Left renal pelvis (tissue), 4 donors: Measurements from ENCODE around the gene THAP7. TPM values are rescaled to one million over a fixed set of nuclear protein-coding genes. Genes with fewer than 3 reads are reported as not detected.
"Not testable (repeated sequence)": the region's sequence is repeated elsewhere in the genome, so short reads cannot be mapped to it uniquely, and the experiment has no call there.

Experiments used
- DNase-seq, 4 donors: peaks; one replicate each; pipeline ENCODE4 v3.0.0-alpha.2; 2013; ENCODE audit warnings: low read depth in 4 of 4, low spot score in 3 of 4
- polyA plus RNA-seq, 4 donors: library from polyadenylated mRNA; unstranded; fragments of 120-200 nt; gene quantifications; one replicate each; pipeline ENCODE4 v1.2.1, GENCODE V29; 2013; ENCODE audit not compliant: insufficient read length in 4 of 4

Gene THAP7
- polyA plus RNA-seq, 4 donors, result 15.4 to 26.2 (median 21.2) TPM

- peak; percentile 84 to 88 (median 86) for DNase-seq
These were observed 12.3 kb upstream of the THAP7 start for GRCh38 chr22:21014202-21014725.

- no peak for DNase-seq
These were observed 11.8 kb upstream of the THAP7 start for GRCh38 chr22:21013657-21014201.

GRCh38 chr22:21012446-21013407 is 10.8 kb upstream of the THAP7 start:
- DNase-seq, result no peak

- DNase-seq, result no peak
These were observed 8.7 kb upstream of the THAP7 start for GRCh38 chr22:21010426-21011113.

GRCh38 chr22:21009638-21010425 is 7.9 kb upstream of the THAP7 start:
- peak in 3 of 4 donors; percentile 66 to 75 (median 73) for DNase-seq

GRCh38 chr22:21009208-21009607 is 7.3 kb upstream of the THAP7 start:
- not testable (repeated sequence) for DNase-seq

- no peak for DNase-seq
These were observed 1.9 kb upstream of the THAP7 start for GRCh38 chr22:21003782-21004181.

GRCh38 chr22:21000987-21001600 is 824 bp downstream of the THAP7 start:
- DNase-seq, result no peak

- DNase-seq, result no peak
These were observed 1.5 kb downstream of the THAP7 start for GRCh38 chr22:21000207-21000986.

- DNase-seq, result no peak
These were observed 2.3 kb downstream of the THAP7 start for GRCh38 chr22:20999350-21000206.

GRCh38 chr22:20998411-20999336 is 3.2 kb downstream of the THAP7 start:
- DNase-seq, result no peak

GRCh38 chr22:20997536-20998257 is 4.2 kb downstream of the THAP7 start:
- DNase-seq, result no peak

GRCh38 chr22:20996598-20997535 is 5.1 kb downstream of the THAP7 start:
- DNase-seq, result no peak

GRCh38 chr22:20996031-20996410 is 5.9 kb downstream of the THAP7 start:
- DNase-seq, result no peak

- no peak for DNase-seq
These were observed 6.4 kb downstream of the THAP7 start for GRCh38 chr22:20995329-20996030.
